Loucy (cell line): Measurements from ENCODE around the gene HYAL3.

Source experiments
- H2AFZ ChIP-seq: fragments of 200-600 bp; sonication (generic); 2 replicates; pipeline ENCODE4 v1.6.0; 2016; ENCODE audit warnings: antibody characterized with exemption, mild to moderate bottlenecking, low read length, moderate library complexity
- H3F3A ChIP-seq: fragments of 200-600 bp; 2 replicates; pipeline ENCODE4 v1.6.0; 2016; ENCODE audit warnings: antibody characterized with exemption, low read depth, mild to moderate bottlenecking
- H3K27me3 ChIP-seq: fragments of 200-600 bp; sonication (generic); 2 replicates; pipeline ENCODE4 v1.6.1; 2014; ENCODE audit warnings: low read length, mild to moderate bottlenecking; ENCODE audit not compliant: insufficient read depth, poor library complexity, severe bottlenecking
- H3K36me3 ChIP-seq: fragments of 200-600 bp; sonication (generic); 2 replicates; pipeline ENCODE4 v1.6.1; 2016; ENCODE audit warnings: low read length; ENCODE audit not compliant: insufficient read depth
- H3K4me1 ChIP-seq: fragments of 200-600 bp; sonication (generic); 2 replicates; pipeline ENCODE4 v1.5.1; 2014; ENCODE audit warnings: low read length, mild to moderate bottlenecking; ENCODE audit not compliant: insufficient read depth, poor library complexity, severe bottlenecking
- H3K4me2 ChIP-seq: fragments of 200-600 bp; sonication (generic); 2 replicates; pipeline ENCODE4 v1.6.0; 2014; ENCODE audit warnings: antibody characterized with exemption, low read length, low read depth, mild to moderate bottlenecking; ENCODE audit not compliant: poor library complexity, severe bottlenecking
- H3K4me3 ChIP-seq: fragments of 200-600 bp; sonication (generic); 2 replicates; pipeline ENCODE4 v1.5.1; 2014; ENCODE audit warnings: low read length, mild to moderate bottlenecking, mixed read lengths; ENCODE audit not compliant: poor library complexity, severe bottlenecking
- H3K79me2 ChIP-seq: fragments of 200-600 bp; sonication (generic); 2 replicates; pipeline ENCODE4 v1.6.1; 2014; ENCODE audit warnings: low read length; ENCODE audit not compliant: insufficient read depth
- H3K9ac ChIP-seq: fragments of 200-600 bp; sonication (generic); 2 replicates; pipeline ENCODE4 v1.6.0; 2014; ENCODE audit warnings: mild to moderate bottlenecking, low read depth, low read length, moderate library complexity; ENCODE audit not compliant: poor library complexity, severe bottlenecking
- H3K9me2 ChIP-seq: fragments of 200-600 bp; sonication (generic); replicated peaks from 2 replicates; pipeline ENCODE4 v1.6.1; 2016; ENCODE audit warnings: low read depth, low read length, mixed read lengths
- H3K9me3 ChIP-seq: fragments of 200-600 bp; sonication (generic); 2 replicates; pipeline ENCODE4 v1.6.1; 2014; ENCODE audit warnings: mild to moderate bottlenecking, antibody characterized with exemption, low read length, low read depth; ENCODE audit not compliant: insufficient read depth
- H4K20me1 ChIP-seq: fragments of 200-600 bp; sonication (generic); 2 replicates; pipeline ENCODE4 v1.6.0; 2014; ENCODE audit warnings: antibody characterized with exemption, low read length, mild to moderate bottlenecking; ENCODE audit not compliant: insufficient read depth, poor library complexity, severe bottlenecking
- EZH2phosphoT487 ChIP-seq: fragments of 200-600 bp; IDR thresholded peaks from 2 replicates; pipeline ENCODE4 v1.6.1; 2018; ENCODE audit warnings: antibody characterized with exemption, mild to moderate bottlenecking, moderate library complexity, borderline replicate concordance
- TF ChIP-seq, protein P1 (sequence below): fragments of 200-600 bp; sonication (generic); conservative IDR thresholded peaks from 2 replicates; pipeline ENCODE4 v1.5.1; 2014; ENCODE audit warnings: mild to moderate bottlenecking, antibody characterized with exemption, low read length

The HYAL3 gene

DNA sequence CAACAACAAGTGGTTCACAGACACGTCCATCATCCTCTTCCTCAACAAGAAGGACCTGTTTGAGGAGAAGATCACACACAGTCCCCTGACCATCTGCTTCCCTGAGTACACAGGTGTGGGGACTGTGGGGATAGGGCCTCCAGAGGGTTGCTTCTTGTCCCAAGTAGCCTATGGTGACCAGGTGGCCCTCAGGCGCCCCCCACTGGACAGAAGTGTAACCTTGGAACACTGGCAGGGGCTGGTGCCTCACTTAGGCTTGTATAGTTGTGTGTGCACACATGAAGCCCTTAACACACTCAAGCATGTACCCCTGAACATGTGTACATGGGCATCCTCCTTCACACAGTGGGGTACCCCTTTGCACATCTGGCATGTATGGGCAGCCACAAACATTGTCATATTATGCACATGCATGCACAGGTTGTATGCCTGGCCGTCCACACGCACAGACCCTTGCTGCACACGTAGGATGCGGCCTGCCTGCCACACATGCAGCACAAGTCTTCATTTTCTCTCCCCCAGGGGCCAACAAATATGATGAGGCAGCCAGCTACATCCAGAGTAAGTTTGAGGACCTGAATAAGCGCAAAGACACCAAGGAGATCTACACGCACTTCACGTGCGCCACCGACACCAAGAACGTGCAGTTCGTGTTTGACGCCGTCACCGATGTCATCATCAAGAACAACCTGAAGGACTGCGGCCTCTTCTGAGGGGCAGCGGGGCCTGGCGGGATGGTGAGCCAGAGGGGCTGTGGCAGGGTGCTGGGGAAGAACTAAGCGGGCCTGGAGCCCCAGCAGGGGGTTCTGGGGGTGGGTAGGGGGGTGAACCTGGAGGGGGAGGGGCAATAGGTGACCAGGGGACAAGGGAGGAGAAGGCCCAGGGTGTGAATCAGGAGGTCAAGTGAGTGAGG, 42.0 kb downstream of the HYAL3 start:
- no peak overlapping the region for H2AFZ ChIP-seq
- H3K9ac ChIP-seq = no peak overlapping the region
- H4K20me1 ChIP-seq = peaks cover 16% of the 10 kb centered on the region
- no peak overlapping the region for H3K4me2 ChIP-seq
- H3K9me2 ChIP-seq = no peaks in the 10 kb centered on the region
- H3K27me3 ChIP-seq = no peaks in the 10 kb centered on the region
- H3K4me3 ChIP-seq = no peak overlapping the region
- peaks cover 26% of the 10 kb centered on the region for H3K79me2 ChIP-seq
- H3K9me3 ChIP-seq = no peaks in the 10 kb centered on the region
- H3K36me3 ChIP-seq = peaks cover 70% of the 10 kb centered on the region; the same call in 1 of the 2 replicates
- H3K4me1 ChIP-seq = peaks cover 13% of the 10 kb centered on the region
- peaks cover 4% of the 10 kb centered on the region; the same call in 1 of the 2 replicates for H3F3A ChIP-seq
- TF ChIP-seq, protein P1, sequence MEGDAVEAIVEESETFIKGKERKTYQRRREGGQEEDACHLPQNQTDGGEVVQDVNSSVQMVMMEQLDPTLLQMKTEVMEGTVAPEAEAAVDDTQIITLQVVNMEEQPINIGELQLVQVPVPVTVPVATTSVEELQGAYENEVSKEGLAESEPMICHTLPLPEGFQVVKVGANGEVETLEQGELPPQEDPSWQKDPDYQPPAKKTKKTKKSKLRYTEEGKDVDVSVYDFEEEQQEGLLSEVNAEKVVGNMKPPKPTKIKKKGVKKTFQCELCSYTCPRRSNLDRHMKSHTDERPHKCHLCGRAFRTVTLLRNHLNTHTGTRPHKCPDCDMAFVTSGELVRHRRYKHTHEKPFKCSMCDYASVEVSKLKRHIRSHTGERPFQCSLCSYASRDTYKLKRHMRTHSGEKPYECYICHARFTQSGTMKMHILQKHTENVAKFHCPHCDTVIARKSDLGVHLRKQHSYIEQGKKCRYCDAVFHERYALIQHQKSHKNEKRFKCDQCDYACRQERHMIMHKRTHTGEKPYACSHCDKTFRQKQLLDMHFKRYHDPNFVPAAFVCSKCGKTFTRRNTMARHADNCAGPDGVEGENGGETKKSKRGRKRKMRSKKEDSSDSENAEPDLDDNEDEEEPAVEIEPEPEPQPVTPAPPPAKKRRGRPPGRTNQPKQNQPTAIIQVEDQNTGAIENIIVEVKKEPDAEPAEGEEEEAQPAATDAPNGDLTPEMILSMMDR = peak; percentile 80
- no peak for TF ChIP-seq EZH2phosphoT487

DNA sequence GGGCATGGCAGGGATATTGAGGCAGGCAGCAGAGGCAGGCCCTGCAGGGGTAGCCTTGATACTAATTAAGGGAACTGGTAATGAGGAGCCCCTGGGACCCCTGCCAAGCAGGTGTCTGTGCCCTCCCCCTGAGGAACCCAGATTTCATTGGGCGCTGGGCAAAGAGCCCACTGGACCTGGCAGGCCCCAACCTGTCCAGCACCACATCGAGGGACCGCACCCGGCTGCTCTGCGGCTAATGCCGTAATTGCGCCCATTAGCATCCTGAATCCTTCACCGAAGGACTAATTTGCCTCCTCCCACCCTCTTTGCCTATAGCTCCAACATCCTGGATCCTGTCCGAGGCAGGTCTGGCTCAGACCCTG, 44.0 kb downstream of the HYAL3 start:
- no peaks in the 10 kb centered on the region for H3K27me3 ChIP-seq
- no peaks in the 10 kb centered on the region for H3K9me3 ChIP-seq
- H3K79me2 ChIP-seq = peaks cover 35% of the 10 kb centered on the region
- no peaks in the 10 kb centered on the region for H3K9me2 ChIP-seq
- H2AFZ ChIP-seq = no peak overlapping the region
- TF ChIP-seq, protein P1 = no peak
- no peak for TF ChIP-seq EZH2phosphoT487
- H3K9ac ChIP-seq = no peak overlapping the region
- H3K36me3 ChIP-seq = peaks cover 87% of the 10 kb centered on the region; the same call in 1 of the 2 replicates
- H4K20me1 ChIP-seq = peaks cover 35% of the 10 kb centered on the region
- peaks cover 4% of the 10 kb centered on the region; the same call in 1 of the 2 replicates for H3F3A ChIP-seq
- H3K4me3 ChIP-seq = no peak overlapping the region
- no peak overlapping the region for H3K4me2 ChIP-seq
- peaks cover 3% of the 10 kb centered on the region for H3K4me1 ChIP-seq

DNA sequence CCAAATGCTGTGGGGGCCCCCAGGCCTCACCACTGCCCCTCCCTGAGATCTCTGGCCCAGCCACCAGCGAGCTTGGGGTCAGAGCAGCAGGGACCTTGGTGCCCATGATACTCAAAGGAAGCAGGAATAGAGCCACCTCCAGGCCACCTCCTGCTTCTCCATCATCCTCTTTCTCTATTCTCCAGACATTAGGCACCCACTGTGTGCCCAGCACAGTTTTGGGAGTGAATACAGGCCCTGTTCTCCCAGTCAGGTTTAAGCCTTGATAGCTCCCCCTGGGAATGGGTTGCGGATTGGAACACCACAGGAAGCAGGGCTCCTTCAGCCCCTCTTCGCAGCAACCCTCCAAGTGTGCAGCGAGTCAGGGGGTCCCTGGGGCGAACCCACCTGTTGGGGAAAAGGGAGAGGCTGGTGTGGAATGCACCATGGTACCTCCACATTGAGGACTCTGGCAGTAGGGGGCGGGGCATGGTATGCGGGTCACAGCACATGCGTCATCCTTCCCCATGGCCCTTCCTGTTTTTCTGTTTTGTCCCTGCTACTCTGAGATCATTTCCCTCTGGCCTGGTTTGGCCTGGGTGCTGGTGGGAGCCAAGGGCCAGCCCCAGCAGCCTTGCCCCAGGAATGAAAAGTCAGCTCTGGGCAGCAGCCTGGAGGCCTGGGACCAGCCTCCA, 44.5 kb downstream of the HYAL3 start:
- H3K36me3 ChIP-seq = peaks cover 92% of the 10 kb centered on the region; the same call in 1 of the 2 replicates
- no peak overlapping the region for H3K4me2 ChIP-seq
- H3K4me1 ChIP-seq = peaks cover 2% of the 10 kb centered on the region
- peaks cover 4% of the 10 kb centered on the region; the same call in 1 of the 2 replicates for H3F3A ChIP-seq
- peaks cover 40% of the 10 kb centered on the region for H4K20me1 ChIP-seq
- peaks cover 40% of the 10 kb centered on the region for H3K79me2 ChIP-seq
- H3K9me3 ChIP-seq = no peaks in the 10 kb centered on the region
- H2AFZ ChIP-seq = no peak overlapping the region
- H3K27me3 ChIP-seq = no peaks in the 10 kb centered on the region
- H3K9ac ChIP-seq = no peak overlapping the region
- TF ChIP-seq, protein P1 = no peak
- no peak for TF ChIP-seq EZH2phosphoT487
- H3K4me3 ChIP-seq = no peak overlapping the region
- H3K9me2 ChIP-seq = no peaks in the 10 kb centered on the region
